ENCODE measurements around the gene PAK5.
"Not testable (repeated sequence)": the region's sequence is repeated elsewhere in the genome, so short reads cannot be mapped to it uniquely, and the experiment has no call there.

The PAK5 gene

GRCh38 chr20:9685011-9685410, 153.9 kb downstream of the PAK5 start:
- no peak for DNase-seq (ENCODE audit: low spot score)

GRCh38 chr20:9677100-9677623, 161.7 kb downstream of the PAK5 start:
- no peak for DNase-seq (ENCODE audit: low spot score)

DNA sequence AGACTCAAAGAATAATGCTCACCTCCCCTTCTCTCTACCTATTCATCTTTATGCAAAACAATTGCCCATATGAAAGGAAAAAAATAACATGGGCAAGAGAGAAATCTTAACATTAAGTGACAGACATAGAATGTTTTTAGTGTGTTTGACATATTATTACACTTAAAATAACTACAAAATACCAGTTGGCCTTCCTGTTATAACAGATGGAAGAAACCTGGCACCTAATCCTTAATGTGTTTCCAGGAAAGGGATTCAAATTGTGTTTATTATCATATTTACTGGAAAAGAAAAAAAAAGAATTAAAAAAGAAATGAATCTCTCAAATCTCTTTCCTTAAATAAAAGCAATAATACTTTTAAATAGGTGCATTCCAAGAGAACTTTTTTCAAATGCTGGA, 165.9 kb downstream of the PAK5 start:
- DNase-seq (ENCODE audit: low spot score) = no peak

DNA sequence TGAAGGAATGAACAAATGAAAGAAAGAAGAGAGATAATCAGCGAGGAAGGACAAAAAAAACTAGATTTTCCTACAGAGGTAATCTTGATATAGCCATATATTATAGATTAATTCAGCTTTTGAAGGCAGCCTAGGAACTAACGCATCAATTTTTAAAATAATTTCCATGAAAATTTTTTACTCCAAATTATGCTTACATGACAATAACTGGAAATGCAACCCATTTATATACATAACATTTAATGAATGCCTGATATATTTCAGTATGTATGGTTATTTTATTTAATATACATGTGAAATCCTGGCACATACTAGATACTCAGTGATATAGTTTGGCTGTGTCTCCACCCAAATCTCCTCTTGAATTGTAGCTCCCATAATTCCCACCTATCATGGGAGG, 166.8 kb downstream of the PAK5 start:
- DNase-seq (ENCODE audit: low spot score) = no peak

GRCh38 chr20:9668381-9668780, 170.5 kb downstream of the PAK5 start:
- DNase-seq (ENCODE audit: low spot score) = no peak

DNA sequence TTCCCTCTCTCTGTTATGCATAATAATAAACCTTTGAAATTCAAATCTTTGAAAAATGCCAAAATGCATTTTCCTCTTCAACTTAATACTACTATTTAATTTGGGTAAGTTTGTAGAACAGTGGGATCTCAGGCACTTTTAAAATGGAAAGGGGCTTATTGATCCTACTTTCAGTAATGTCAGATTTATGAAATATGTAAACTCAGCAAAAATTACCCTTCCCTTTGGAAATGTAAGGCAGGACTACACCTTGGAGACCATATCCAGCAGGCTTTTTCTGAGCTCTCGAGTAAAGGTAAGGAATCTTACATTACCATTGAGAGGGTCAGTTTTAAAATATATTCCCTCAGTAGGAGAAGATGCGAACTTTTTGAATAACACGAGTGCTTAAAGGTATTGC, 175.5 kb downstream of the PAK5 start:
- no peak for DNase-seq (ENCODE audit: low spot score)

DNA sequence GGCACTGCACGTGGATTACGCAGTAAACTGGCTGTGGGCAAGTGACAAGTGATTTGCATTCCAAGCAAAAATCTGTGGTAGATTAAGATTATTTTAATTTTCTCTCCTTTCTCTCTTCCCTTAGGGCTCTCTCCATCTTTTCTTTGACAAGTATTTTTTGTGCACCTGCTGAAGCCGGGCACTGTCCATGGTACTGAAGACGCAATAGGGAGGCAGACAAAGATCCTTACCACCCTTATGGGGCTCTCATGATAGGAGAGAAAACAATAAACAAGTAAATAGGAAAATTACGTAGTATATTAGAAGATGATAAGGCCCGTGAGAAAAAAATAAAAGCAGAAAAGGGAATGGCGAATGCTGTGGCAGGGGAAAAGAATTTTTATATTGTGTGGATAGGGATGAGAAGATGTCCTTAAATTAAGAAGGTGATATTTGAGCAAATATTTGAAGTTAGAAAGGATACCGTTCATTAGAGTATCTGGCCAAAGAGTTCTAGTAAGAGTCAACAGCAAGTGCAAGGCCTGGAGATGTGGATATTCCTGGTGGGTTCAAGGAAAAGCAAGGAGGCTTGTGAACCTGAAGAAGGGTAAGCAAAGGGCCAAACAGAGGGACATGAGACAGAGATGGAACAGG, 178.5 kb downstream of the PAK5 start:
- peak; percentile 13 for DNase-seq (ENCODE audit: low spot score)

GRCh38 chr20:9647741-9648140, 191.1 kb downstream of the PAK5 start:
- no peak for DNase-seq (ENCODE audit: low spot score)

DNA sequence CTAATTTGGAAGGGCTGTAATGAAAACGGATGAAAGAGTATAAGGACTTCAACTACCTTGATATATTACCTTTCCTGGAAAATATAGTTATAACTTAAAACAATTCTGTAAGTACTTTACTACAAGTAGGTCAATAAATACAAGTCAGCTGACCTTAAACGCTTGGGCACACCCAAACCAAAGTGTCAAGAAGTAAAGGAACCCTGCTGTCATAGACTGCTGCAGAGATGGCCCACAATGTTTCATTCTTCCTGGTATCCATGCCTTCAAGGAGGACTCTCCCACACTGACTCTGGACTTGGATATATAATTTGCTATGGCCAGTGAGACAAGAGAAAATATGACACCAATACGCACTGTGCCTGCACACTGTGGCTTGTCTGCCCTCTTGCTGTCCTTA, 192.5 kb downstream of the PAK5 start:
- DNase-seq (ENCODE audit: low spot score) = no peak

DNA sequence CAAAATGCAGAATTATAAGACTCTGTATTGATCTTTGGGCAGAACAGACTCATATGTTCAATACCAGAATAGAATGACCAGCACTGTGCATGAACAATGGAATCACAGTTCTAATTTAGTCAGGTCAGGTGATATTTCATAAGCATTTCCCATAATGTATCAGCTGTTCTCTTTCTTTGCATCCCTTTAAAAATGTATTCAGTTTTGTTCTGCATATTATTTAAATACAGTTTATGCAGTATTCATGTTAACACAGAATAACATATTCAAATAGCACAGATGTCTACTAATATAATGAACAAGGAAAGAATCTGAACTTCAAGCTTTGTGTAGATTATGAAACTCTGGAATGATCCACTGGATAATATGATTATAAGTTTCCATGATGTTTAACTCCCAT, 196.0 kb downstream of the PAK5 start:
- no peak for DNase-seq (ENCODE audit: low spot score)

- not testable (repeated sequence) for DNase-seq (ENCODE audit: low spot score)
Observed at GRCh38 chr20:9641499-9642000, 197.3 kb downstream of the PAK5 start.

GRCh38 chr20:9637889-9638288, 201.0 kb downstream of the PAK5 start:
- no peak for DNase-seq (ENCODE audit: low spot score)

DNA sequence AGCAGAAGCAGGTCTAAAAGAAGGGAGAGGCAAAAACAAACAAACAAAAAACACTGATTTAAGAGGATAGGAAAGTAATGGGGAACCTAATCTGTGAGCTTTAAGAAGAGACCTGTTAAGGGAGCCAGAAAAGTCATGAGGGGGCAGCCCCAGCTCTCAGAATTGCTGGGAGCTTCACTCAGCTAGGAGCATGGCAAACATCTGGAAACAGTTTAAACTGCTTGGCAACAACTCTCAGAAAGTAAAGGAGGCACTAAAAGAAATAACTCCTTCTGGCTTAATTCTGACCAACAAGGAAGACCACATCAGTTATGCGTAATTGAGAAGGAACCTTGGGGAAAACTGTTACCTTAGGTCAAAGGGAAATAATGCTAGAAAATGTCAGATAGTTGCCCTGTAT, 203.1 kb downstream of the PAK5 start:
- no peak for DNase-seq (ENCODE audit: low spot score)

- DNase-seq (ENCODE audit: low spot score) = no peak
Observed at GRCh38 chr20:9634327-9634726, 204.5 kb downstream of the PAK5 start.

DNA sequence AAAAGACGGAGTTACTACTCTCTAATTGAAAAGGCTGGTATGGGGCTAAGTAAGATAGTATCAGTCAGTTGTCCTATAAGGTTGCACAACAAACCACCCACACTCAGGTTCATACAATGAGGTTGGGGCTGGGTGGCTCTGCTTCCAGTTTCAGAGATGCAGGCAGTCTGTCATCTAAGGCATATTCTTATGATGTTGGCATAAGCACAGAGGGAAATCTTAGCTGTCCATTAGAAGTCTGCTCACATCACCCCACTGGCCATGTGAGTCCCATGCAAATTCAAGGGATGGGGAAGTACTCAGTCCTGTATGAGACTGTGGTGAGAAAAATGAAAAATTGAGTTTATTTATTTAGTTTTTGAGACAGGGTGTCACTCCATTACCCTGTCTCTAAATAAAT, 205.9 kb downstream of the PAK5 start:
- DNase-seq (ENCODE audit: low spot score) = no peak

- DNase-seq (ENCODE audit: low spot score) = no peak
Observed at GRCh38 chr20:9632265-9632664, 206.6 kb downstream of the PAK5 start.

DNA sequence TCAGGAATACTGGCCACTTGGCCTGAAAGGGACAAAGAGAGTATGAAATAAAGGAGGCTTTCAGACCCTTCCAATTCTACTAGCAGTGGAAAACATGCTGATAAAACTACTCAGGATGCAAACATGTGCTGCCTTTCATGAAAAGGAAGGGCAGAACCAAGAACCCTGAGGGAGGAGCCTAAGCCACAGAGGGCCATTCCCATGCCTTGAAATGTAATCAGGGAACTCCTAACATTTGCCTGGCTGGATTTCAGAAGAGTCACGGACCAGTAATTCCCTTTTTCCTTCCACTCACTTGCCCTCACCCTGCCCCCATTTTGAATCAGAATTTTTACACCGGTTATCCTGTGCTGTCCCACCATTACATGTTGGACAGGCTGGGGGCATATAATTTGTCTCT, 208.3 kb downstream of the PAK5 start:
- no peak for DNase-seq (ENCODE audit: low spot score)

- DNase-seq (ENCODE audit: low spot score) = no peak
Observed at GRCh38 chr20:9629831-9630230, 209.0 kb downstream of the PAK5 start.

GRCh38 chr20:9628589-9628988, 210.3 kb downstream of the PAK5 start:
- no peak for DNase-seq (ENCODE audit: low spot score)

GRCh38 chr20:9628141-9628540, 210.7 kb downstream of the PAK5 start:
- DNase-seq (ENCODE audit: low spot score) = no peak

- no peak for DNase-seq (ENCODE audit: low spot score)
Observed at GRCh38 chr20:9627219-9627618, 211.7 kb downstream of the PAK5 start.

GRCh38 chr20:9626357-9626756, 212.5 kb downstream of the PAK5 start:
- no peak for DNase-seq (ENCODE audit: low spot score)

GRCh38 chr20:9617940-9618339, 220.9 kb downstream of the PAK5 start:
- peak; percentile 45 for DNase-seq (ENCODE audit: low spot score)

DNA sequence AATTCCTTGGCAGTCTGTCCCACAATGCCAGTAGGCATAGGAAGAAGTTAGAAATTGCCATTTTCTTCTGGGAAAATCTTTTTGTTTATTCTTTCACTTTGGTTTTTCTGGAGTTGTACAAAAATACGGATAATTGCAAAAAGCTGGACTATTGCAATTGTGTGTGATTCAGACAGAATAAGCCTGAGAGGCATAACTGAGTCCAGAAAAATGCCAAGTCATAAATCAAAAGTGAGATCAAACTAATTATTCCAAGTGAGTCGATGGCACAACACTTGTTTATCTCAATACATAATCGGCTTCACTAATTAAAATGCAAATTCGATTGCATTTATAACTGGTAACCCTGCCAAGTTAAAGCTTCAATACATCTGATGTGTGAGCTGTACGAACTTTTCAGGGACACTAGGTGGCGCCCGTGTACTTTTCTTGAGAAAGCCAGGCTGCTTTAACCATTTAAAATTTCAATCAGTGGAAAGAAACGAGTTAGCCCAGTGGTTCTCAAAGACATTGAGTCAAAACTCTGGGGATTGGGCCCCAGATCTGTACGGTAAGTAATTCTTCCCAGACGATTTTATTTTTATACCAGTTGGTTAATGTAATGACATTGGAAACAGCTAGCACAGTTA, 221.9 kb downstream of the PAK5 start:
- DNase-seq (ENCODE audit: low spot score) = peak; percentile 67
